Activated CD8-positive, alpha-beta memory T cell treated with anti-CD3 and anti-CD28 coated beads for 1 hour (primary cell): Measurements from ENCODE around the gene SLITRK1.

Source experiments
- DNase-seq, 2 donors: peaks; one replicate each; pipeline ENCODE4 v3.0.0-alpha.2; 2020; ENCODE audit warnings: low read depth in 1 of 2; ENCODE audit errors: extremely low read depth in 1 of 2

SLITRK1 gene

GRCh38 chr13:83881917-83882605 is at the start of gene SLITRK1:
Gene SLITRK1 (minus strand): TSS chr13:83882474. CDS start chr13:83881507, 967 bp downstream.
- no peak for DNase-seq

- DNase-seq = no peak
These were observed 46.9 kb upstream of the SLITRK1 start for GRCh38 chr13:83929157-83929556.

- DNase-seq = no peak
These were observed 37.5 kb upstream of the SLITRK1 start for GRCh38 chr13:83919775-83920174.

GRCh38 chr13:83914368-83914767 is 32.1 kb upstream of the SLITRK1 start:
- no peak for DNase-seq

- DNase-seq = no peak
These were observed 25.1 kb upstream of the SLITRK1 start for GRCh38 chr13:83907196-83907989.

- no peak for DNase-seq
These were observed 24.1 kb upstream of the SLITRK1 start for GRCh38 chr13:83906240-83906820.

- DNase-seq = no peak
These were observed 23.4 kb upstream of the SLITRK1 start for GRCh38 chr13:83905641-83906040.

- DNase-seq = no peak
These were observed 13.8 kb upstream of the SLITRK1 start for GRCh38 chr13:83895994-83896580.

GRCh38 chr13:83890358-83890757 is 8.1 kb upstream of the SLITRK1 start:
- DNase-seq = no peak

GRCh38 chr13:83884141-83884540 is 1.9 kb upstream of the SLITRK1 start:
- DNase-seq = no peak

GRCh38 chr13:83883061-83883523 is 818 bp upstream of the SLITRK1 start:
- no peak for DNase-seq

- no peak for DNase-seq
These were observed 309 bp upstream of the SLITRK1 start for GRCh38 chr13:83882606-83882959.

- DNase-seq = no peak
These were observed 1.1 kb downstream of the SLITRK1 start for GRCh38 chr13:83881140-83881684.

GRCh38 chr13:83880275-83881139 is 1.8 kb downstream of the SLITRK1 start:
- DNase-seq = no peak

GRCh38 chr13:83879431-83880171 is 2.7 kb downstream of the SLITRK1 start:
- no peak for DNase-seq

- DNase-seq = no peak
These were observed 3.4 kb downstream of the SLITRK1 start for GRCh38 chr13:83878691-83879430.

- no peak for DNase-seq
These were observed 4.5 kb downstream of the SLITRK1 start for GRCh38 chr13:83877651-83878355.

GRCh38 chr13:83876546-83876945 is 5.7 kb downstream of the SLITRK1 start:
- DNase-seq = no peak
